SK-N-SH (cell line): ENCODE results near the gene RAX. TPM values are rescaled to one million over a fixed set of nuclear protein-coding genes. Genes with fewer than 3 reads are reported as not detected.

ENCODE experiments used
- CTCF ChIA-PET: fragments of 300-600, 350-600 bp; formaldehyde crosslinking; extraction: SDS; loops from one replicate; lab custom pipeline; 2021; lab: Yijun Ruan, JAX
- POLR2A ChIA-PET: fragments of 350-600 bp; sonication (Branson Sonifier 250); formaldehyde crosslinking; extraction: SDS; loops from one replicate; lab custom pipeline; 2020; ENCODE audit warnings: antibody characterized with exemption, inconsistent platforms; lab: Yijun Ruan, JAX
- DNase-seq: peaks from one replicate; pipeline ENCODE4 v3.0.0; 2012
- H2AFZ ChIP-seq: fragments of 200-600 bp; sonication (generic); 2 replicates; pipeline ENCODE4 v1.8.1; 2016; ENCODE audit warnings: antibody characterized with exemption, mild to moderate bottlenecking, low read depth
- H3F3A ChIP-seq: fragments of 200-600 bp; sonication (generic); replicated peaks from 2 replicates; pipeline ENCODE3; 2016; ENCODE audit warnings: antibody characterized with exemption, mild to moderate bottlenecking; ENCODE audit not compliant: insufficient read depth
- H3K27ac ChIP-seq, 2 experiments: fragments of 200-500 bp in 1 of 2; fragments of 200-600 bp in 1 of 2; sonication (Bioruptor generic) in 1 of 2; sonication (generic), shearing (Covaris generic) in 1 of 2; 2 replicates each; pipeline versions ENCODE4 v1.5.1 to v1.6.1; 2014 to 2016; ENCODE audit warnings: low read depth in 2 of 2, inconsistent platforms in 1 of 2, low read length in 1 of 2, mild to moderate bottlenecking in 1 of 2, mixed read lengths in 1 of 2
- H3K27me3 ChIP-seq: fragments of 200-600 bp; sonication (generic), shearing (Covaris generic); 2 replicates; pipeline ENCODE4 v1.6.1; 2016; ENCODE audit warnings: mixed run types; ENCODE audit not compliant: insufficient read depth
- H3K36me3 ChIP-seq, 2 experiments: fragments of 200-500 bp in 1 of 2; fragments of 200-600 bp in 1 of 2; sonication (Bioruptor generic) in 1 of 2; sonication (generic) in 1 of 2; replicated peaks in 1 of 2; 2 replicates each; pipeline versions ENCODE3 to v1.5.1; 2014 to 2016; ENCODE audit warnings: low read length in 1 of 2, mild to moderate bottlenecking in 1 of 2; ENCODE audit not compliant: insufficient read depth in 2 of 2, control insufficient read depth in 1 of 2
- H3K4me1 ChIP-seq, 2 experiments: fragments of 200-500 bp in 1 of 2; fragments of 200-600 bp in 1 of 2; sonication (Bioruptor generic) in 1 of 2; sonication (generic), shearing (Covaris generic) in 1 of 2; 2 replicates each; pipeline versions ENCODE4 v1.5.1 to v1.6.1; 2014 to 2016; ENCODE audit warnings: low read depth in 1 of 2, low read length in 1 of 2, mixed run types in 1 of 2; ENCODE audit not compliant: insufficient read depth in 2 of 2, control insufficient read depth in 1 of 2
- H3K4me2 ChIP-seq: fragments of 200-600 bp; sonication (generic), shearing (Covaris generic); 2 replicates; pipeline ENCODE4 v1.6.1; 2017; ENCODE audit warnings: mixed run types
- H3K4me3 ChIP-seq, 2 experiments: fragments of 200-500 bp in 1 of 2; fragments of 200-600 bp in 1 of 2; sonication (Bioruptor generic) in 1 of 2; sonication (generic), shearing (Covaris generic) in 1 of 2; 2 replicates each; pipeline versions ENCODE4 v1.5.1 to v1.8.1; 2014 to 2016; ENCODE audit warnings: low read depth in 2 of 2, inconsistent platforms in 1 of 2, low read length in 1 of 2, mild to moderate bottlenecking in 1 of 2, mixed read lengths in 1 of 2, moderate library complexity in 1 of 2
- H3K79me2 ChIP-seq: fragments of 200-600 bp; sonication (generic); 2 replicates; pipeline ENCODE4 v1.8.1; 2017; ENCODE audit warnings: mild to moderate bottlenecking; ENCODE audit not compliant: insufficient read depth
- H3K9ac ChIP-seq: fragments of 200-600 bp; sonication (generic); 2 replicates; pipeline ENCODE4 v1.6.1; 2017; ENCODE audit warnings: mixed run types
- H3K9me2 ChIP-seq: fragments of 200-600 bp; sonication (generic); 2 replicates; pipeline ENCODE4 v1.6.1; 2017; ENCODE audit warnings: mixed run types
- H3K9me3 ChIP-seq: fragments of 200-600 bp; sonication (generic); 2 replicates; pipeline ENCODE4 v1.6.1; 2017; ENCODE audit warnings: mixed run types, mild to moderate bottlenecking, moderate library complexity
- H4K20me1 ChIP-seq: fragments of 200-600 bp; sonication (generic); 2 replicates; pipeline ENCODE4 v1.6.1; 2017; ENCODE audit warnings: mild to moderate bottlenecking, mixed run types; ENCODE audit not compliant: insufficient read depth
- MEF2A ChIP-seq: IDR thresholded peaks from 2 replicates; pipeline ENCODE4 v1.4.0; 2012; ENCODE audit warnings: low read depth, borderline replicate concordance
- RFX5 ChIP-seq: IDR thresholded peaks from 2 replicates; pipeline ENCODE4 v1.6.1; 2012; ENCODE audit warnings: mild to moderate bottlenecking, improper control_type of control experiment, low read length
- RXRA ChIP-seq: IDR thresholded peaks from 2 replicates; pipeline ENCODE4 v1.4.0; 2012; ENCODE audit warnings: low read depth, mild to moderate bottlenecking, borderline replicate concordance
- TCF12 ChIP-seq: IDR thresholded peaks from 2 replicates; pipeline ENCODE4 v1.4.0; 2012
- WGBS: methylation state at CpG from one replicate; pipeline ENCODE4 v1.1.6; 2017; ENCODE audit warnings: low lambda C conversion rate; 5-methylcytosine and 5-hydroxymethylcytosine counted together
- polyA plus RNA-seq, 3 experiments: library from polyadenylated mRNA; depleted of rRNA; stranded (reverse); fragments of >200 nt; gene quantifications; 2 replicates each; pipeline ENCODE4 v1.2.3, GENCODE V29; 2012
- TF ChIP-seq, protein P1 (sequence below): fragments of 150-350 bp; IDR thresholded peaks from 2 replicates; pipeline ENCODE4 v1.6.1; 2017; ENCODE audit warnings: antibody characterized with exemption, low read length, low read depth, borderline replicate concordance
- TF ChIP-seq, protein P2 (sequence below): IDR thresholded peaks from 2 replicates; pipeline ENCODE4 v1.6.1; 2012; ENCODE audit warnings: mild to moderate bottlenecking, low read depth, low read length, moderate library complexity
- TF ChIP-seq, protein P3 (sequence below): IDR thresholded peaks from 2 replicates; pipeline ENCODE4; 2012
- TF ChIP-seq, protein P4 (sequence below): IDR thresholded peaks from 2 replicates; pipeline ENCODE4 v1.4.0; 2012; ENCODE audit warnings: low read depth, borderline replicate concordance

Gene RAX
- polyA plus RNA-seq, 1 of the 3 experiments (the other 2 are of a cell fraction) = not detected

DNA sequence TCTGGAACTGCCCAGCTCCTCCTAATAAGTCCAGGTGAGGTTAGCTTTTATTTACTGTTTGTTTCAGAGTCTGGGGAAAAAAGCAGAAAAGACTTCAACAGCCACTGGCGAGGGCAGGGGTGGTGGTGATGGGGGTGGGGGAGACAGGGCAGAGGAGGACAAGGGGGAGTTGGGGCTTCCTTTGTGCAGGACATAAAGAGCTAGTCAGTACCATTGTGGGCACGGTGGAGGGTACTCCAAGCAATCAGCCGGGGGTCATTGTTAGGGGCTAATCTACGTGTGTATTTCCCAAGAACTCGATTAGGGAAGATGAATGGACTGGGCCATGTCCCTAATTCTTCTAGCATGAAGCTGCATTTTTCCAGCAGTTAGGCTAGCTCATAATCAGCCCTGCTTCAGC, 2.8 kb upstream of the RAX start:
- no peaks in the 10 kb centered on the region for H4K20me1 ChIP-seq
- H3K4me3 ChIP-seq = no peak overlapping the region
- no peak overlapping the region for H2AFZ ChIP-seq
- DNase-seq = no peak
- H3F3A ChIP-seq = no peaks in the 10 kb centered on the region
- no peak overlapping the region for H3K27ac ChIP-seq
- TF ChIP-seq, protein P1, sequence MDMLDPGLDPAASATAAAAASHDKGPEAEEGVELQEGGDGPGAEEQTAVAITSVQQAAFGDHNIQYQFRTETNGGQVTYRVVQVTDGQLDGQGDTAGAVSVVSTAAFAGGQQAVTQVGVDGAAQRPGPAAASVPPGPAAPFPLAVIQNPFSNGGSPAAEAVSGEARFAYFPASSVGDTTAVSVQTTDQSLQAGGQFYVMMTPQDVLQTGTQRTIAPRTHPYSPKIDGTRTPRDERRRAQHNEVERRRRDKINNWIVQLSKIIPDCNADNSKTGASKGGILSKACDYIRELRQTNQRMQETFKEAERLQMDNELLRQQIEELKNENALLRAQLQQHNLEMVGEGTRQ = no peak
- TF ChIP-seq RXRA (no peak), TCF12 (no peak), MEF2A (no peak), RFX5 (no peak)
- TF ChIP-seq, protein P2, sequence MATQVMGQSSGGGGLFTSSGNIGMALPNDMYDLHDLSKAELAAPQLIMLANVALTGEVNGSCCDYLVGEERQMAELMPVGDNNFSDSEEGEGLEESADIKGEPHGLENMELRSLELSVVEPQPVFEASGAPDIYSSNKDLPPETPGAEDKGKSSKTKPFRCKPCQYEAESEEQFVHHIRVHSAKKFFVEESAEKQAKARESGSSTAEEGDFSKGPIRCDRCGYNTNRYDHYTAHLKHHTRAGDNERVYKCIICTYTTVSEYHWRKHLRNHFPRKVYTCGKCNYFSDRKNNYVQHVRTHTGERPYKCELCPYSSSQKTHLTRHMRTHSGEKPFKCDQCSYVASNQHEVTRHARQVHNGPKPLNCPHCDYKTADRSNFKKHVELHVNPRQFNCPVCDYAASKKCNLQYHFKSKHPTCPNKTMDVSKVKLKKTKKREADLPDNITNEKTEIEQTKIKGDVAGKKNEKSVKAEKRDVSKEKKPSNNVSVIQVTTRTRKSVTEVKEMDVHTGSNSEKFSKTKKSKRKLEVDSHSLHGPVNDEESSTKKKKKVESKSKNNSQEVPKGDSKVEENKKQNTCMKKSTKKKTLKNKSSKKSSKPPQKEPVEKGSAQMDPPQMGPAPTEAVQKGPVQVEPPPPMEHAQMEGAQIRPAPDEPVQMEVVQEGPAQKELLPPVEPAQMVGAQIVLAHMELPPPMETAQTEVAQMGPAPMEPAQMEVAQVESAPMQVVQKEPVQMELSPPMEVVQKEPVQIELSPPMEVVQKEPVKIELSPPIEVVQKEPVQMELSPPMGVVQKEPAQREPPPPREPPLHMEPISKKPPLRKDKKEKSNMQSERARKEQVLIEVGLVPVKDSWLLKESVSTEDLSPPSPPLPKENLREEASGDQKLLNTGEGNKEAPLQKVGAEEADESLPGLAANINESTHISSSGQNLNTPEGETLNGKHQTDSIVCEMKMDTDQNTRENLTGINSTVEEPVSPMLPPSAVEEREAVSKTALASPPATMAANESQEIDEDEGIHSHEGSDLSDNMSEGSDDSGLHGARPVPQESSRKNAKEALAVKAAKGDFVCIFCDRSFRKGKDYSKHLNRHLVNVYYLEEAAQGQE = no peak
- TF ChIP-seq, protein P3, sequence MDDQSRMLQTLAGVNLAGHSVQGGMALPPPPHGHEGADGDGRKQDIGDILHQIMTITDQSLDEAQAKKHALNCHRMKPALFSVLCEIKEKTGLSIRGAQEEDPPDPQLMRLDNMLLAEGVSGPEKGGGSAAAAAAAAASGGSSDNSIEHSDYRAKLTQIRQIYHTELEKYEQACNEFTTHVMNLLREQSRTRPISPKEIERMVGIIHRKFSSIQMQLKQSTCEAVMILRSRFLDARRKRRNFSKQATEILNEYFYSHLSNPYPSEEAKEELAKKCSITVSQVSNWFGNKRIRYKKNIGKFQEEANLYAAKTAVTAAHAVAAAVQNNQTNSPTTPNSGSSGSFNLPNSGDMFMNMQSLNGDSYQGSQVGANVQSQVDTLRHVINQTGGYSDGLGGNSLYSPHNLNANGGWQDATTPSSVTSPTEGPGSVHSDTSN = no peak
- H3K79me2 ChIP-seq = no peaks in the 10 kb centered on the region
- H3K36me3 ChIP-seq = no peaks in the 10 kb centered on the region
- peaks cover 68% of the 10 kb centered on the region for H3K27me3 ChIP-seq
- WGBS = 48% methylated on average over 5 of the region's 5 CpGs
- H3K9ac ChIP-seq = no peak overlapping the region
- H3K4me1 ChIP-seq = peaks cover 0 to 10% of the 10 kb centered on the region in 2 experiments; a peak in 1 of 4 replicates
- CTCF ChIA-PET = interaction anchor here (0.8 to 4.6 kb wide), 9 partner anchors 9 to 126 kb away, joined by 3 to 25 read pairs (median 5); no protein-coding TSS in a partner anchor
- POLR2A ChIA-PET = no interaction called here
- no peaks in the 10 kb centered on the region for H3K9me2 ChIP-seq
- no peak overlapping the region for H3K4me2 ChIP-seq
- no peaks in the 10 kb centered on the region for H3K9me3 ChIP-seq

DNA sequence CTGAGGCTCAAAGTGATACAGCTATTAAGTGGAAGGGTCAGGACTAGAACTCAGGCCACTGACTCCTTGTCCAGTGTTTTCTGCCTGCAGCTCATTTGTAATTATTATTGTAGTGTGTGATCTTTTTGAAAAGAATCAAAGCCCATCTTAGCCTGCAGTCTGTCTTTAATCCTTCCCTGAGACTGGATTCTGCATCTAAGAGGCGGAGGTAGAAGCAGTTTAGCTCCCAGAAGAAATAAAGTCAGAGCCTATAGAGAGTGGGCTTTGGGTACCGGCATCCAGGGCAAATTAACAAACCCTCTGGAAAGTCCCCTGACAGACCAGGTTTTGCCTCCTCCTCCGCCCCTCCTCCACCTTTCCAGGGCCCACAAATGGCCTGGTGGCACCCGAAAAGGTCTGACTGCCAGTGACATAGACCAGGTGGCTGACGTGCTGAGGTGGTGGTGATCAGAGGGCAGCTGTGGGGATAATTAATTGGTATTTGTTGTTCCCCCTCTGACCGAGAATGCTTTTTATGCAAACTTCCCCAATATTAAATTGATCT, 2.2 kb upstream of the RAX start:
- H3K4me3 ChIP-seq = no peak overlapping the region
- peaks cover 0 to 10% of the 10 kb centered on the region in 2 experiments; a peak in 1 of 4 replicates for H3K4me1 ChIP-seq
- H3K9me2 ChIP-seq = no peaks in the 10 kb centered on the region
- CTCF ChIA-PET = interaction anchor here (0.6 to 4.6 kb wide), 13 partner anchors 9 to 127 kb away, joined by 3 to 25 read pairs (median 4); no protein-coding TSS in a partner anchor
- H2AFZ ChIP-seq = no peak overlapping the region
- no peak overlapping the region for H3K4me2 ChIP-seq
- H3F3A ChIP-seq = no peaks in the 10 kb centered on the region
- TF ChIP-seq, protein P4, sequence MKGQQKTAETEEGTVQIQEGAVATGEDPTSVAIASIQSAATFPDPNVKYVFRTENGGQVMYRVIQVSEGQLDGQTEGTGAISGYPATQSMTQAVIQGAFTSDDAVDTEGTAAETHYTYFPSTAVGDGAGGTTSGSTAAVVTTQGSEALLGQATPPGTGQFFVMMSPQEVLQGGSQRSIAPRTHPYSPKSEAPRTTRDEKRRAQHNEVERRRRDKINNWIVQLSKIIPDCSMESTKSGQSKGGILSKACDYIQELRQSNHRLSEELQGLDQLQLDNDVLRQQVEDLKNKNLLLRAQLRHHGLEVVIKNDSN = no peak
- TF ChIP-seq, all 33 proteins: peak for 0
- POLR2A ChIA-PET = no interaction called here
- Histone ChIP-seq H3K9ac (no peak overlapping the region), H3K27me3 (peaks cover 68% of the 10 kb centered on the region), H3K27ac (no peak overlapping the region), H3K79me2 (no peaks in the 10 kb centered on the region), H4K20me1 (no peaks in the 10 kb centered on the region), H3K36me3 (no peaks in the 10 kb centered on the region), H3K9me3 (no peaks in the 10 kb centered on the region)
- 58% methylated on average over 6 of the region's 6 CpGs for WGBS
- DNase-seq = no peak
